Measurements from ENCODE around the gene DLGAP5.

DNA sequence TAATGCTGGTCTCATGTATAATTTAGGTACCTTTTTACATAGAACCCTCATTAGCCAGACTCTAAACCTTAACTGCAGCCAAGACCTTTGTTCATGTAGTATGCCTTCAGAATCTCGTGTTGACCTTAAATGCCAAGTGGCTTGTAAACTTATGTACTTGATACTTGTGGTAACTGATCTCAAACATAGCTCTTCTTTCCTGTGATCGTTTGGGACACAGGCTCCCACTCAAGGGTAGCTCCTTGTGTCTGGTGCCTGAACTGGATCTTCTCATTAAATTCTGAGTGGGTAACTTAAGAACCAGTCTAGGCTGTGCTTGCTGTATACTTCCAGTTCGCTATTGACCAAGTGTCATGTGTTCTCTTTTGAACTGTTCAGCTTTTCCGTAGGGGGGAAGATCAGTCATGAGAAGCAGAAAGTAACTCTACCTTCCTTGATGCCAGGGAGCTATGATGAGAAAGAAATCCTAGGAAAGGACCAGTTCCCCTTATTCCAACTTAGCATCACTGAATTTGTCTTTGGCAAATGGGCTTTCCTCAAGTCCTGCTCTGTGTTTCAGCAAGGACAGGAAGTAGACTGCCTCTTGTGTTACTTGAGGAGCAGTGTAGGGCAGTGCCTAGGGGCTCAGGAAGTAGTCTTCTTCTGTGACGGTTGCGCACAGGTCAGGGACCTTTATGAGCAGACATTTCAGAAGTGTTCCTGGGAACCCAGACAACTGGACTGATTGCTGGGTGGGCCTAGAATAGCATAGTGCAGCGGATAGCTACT lies 59.8 kb downstream of the DLGAP5 start:
- TF ChIP-seq, protein P1, sequence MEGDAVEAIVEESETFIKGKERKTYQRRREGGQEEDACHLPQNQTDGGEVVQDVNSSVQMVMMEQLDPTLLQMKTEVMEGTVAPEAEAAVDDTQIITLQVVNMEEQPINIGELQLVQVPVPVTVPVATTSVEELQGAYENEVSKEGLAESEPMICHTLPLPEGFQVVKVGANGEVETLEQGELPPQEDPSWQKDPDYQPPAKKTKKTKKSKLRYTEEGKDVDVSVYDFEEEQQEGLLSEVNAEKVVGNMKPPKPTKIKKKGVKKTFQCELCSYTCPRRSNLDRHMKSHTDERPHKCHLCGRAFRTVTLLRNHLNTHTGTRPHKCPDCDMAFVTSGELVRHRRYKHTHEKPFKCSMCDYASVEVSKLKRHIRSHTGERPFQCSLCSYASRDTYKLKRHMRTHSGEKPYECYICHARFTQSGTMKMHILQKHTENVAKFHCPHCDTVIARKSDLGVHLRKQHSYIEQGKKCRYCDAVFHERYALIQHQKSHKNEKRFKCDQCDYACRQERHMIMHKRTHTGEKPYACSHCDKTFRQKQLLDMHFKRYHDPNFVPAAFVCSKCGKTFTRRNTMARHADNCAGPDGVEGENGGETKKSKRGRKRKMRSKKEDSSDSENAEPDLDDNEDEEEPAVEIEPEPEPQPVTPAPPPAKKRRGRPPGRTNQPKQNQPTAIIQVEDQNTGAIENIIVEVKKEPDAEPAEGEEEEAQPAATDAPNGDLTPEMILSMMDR (conservative IDR thresholded peaks at IDR 0.05 in 1 of 2, IDR thresholded peaks at IDR 0.05 in 1 of 2; ENCODE audit: extremely low read depth in 1 of 2, insufficient read depth in 1 of 2, low read depth in 1 of 2, low read length in 2 of 2), result peak in 1 of 2 donors; percentile 4
- no peak for TF ChIP-seq EZH2 (IDR thresholded peaks at IDR 0.05; ENCODE audit: borderline replicate concordance, low read length)
